Panc1 (cell line): ENCODE data around the gene TMA7B. TPM values are rescaled to one million over a fixed set of nuclear protein-coding genes. Genes with fewer than 3 reads are reported as not detected.

ENCODE experiments used
- total RNA-seq: library from RNA; stranded (reverse); gene quantifications from one replicate; pipeline ENCODE4 v1.2.1, GENCODE V29; 2021; ENCODE audit not compliant: unreplicated experiment

Gene TMA7B
- total RNA-seq, 1 experiment from 2014 or later = not detected

Other genes with a start within 250 kb of the TMA7B start
- not detected for gene ENTHD1, start 66.6 kb upstream of the TMA7B start, total RNA-seq
- 0.54 TPM for gene GRAP2, start 59.3 kb upstream of the TMA7B start, total RNA-seq
- 0.05 TPM for gene FAM83F, start 34.6 kb downstream of the TMA7B start, total RNA-seq
- gene TNRC6B, start 217.5 kb downstream of the TMA7B start, total RNA-seq = 30.7 TPM